DMS 273 (cell line): Measurements from ENCODE around the gene NCCRP1.

ENCODE experiments used
- DNase-seq: peaks from one replicate; lab custom pipeline; 2025; ENCODE audit not compliant: unreplicated experiment; lab: John Stamatoyannopoulos, UW

The NCCRP1 gene, protein sequence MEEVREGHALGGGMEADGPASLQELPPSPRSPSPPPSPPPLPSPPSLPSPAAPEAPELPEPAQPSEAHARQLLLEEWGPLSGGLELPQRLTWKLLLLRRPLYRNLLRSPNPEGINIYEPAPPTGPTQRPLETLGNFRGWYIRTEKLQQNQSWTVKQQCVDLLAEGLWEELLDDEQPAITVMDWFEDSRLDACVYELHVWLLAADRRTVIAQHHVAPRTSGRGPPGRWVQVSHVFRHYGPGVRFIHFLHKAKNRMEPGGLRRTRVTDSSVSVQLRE

DNA sequence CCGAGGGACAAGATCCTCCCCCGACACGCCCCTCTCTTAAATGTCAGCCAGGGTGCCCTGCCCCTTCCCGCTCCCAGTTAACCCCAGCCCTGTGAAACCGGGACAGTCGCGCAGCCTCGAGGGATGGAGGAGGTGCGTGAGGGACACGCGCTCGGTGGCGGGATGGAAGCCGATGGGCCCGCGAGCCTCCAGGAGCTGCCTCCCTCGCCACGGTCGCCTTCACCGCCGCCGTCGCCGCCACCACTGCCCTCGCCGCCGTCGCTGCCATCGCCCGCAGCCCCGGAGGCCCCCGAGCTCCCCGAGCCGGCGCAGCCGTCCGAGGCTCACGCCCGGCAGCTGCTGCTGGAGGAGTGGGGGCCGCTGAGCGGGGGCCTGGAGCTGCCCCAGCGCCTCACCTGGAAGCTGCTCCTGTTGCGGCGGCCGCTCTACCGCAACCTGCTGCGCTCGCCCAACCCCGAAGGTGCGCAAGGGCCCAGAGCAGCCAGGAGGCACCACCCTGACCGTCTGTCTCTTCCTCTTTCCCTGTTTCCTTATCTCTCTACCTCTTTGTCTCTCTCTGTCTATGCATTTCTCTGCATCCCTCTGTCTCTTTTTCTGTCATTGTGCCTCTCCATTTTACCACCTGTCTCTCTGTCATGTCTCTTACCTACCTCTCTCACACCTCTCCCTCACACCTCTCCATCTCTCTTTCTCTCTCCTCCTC, at the start of gene NCCRP1:
NCCRP1 (plus strand) TSS at position 105 of the 703 bp plus-strand sequence; CDS start at position 124, 19 bp downstream.
- peak; percentile 50 for DNase-seq

DNA sequence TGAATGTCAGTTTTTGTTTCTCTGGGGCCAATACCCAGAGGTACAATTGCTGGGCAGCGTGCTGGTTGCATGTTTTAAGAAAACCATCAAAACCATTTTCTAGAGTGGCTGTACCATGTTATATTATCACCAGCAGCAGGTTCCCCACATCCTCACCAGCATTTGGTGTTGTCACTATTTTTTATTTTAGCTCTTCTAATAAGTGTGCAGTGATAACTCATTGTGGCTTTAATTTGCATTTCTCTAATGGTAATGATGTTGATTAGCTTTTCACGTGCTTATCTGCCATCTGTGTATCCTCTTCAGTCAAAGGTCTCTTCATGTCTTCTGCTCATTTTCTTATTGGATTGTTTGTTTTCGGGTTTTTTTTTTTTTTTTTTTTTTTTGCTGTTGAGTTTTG, 49.3 kb upstream of the NCCRP1 start:
- DNase-seq = no peak

DNA sequence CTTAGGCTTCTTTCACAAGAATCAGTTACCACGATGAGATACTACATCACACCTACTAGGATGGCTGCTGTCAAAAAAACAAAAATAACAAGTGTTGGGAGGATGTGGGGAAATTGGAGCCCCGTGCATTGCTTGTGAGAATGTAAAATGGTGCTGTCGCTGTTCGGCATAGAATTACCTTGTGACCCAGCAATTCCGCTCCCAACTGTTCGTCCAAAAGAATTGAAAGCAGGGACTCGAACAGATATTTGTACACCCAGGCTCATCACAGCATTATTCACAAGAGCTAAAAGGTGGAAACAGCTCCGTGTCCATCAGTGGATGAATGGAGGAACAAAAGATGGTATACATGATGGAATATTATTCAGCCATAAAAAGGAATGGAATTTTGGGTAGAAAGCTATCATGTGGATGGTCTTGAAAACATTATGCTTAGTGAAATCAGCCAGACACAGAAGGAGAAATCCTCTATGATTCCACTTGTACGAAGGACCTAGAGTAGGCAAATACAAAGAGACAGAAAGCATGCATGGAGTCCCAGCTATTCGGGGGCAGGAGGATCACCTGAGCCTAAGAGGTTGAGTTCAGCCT, 47.7 kb upstream of the NCCRP1 start:
- DNase-seq = no peak

DNA sequence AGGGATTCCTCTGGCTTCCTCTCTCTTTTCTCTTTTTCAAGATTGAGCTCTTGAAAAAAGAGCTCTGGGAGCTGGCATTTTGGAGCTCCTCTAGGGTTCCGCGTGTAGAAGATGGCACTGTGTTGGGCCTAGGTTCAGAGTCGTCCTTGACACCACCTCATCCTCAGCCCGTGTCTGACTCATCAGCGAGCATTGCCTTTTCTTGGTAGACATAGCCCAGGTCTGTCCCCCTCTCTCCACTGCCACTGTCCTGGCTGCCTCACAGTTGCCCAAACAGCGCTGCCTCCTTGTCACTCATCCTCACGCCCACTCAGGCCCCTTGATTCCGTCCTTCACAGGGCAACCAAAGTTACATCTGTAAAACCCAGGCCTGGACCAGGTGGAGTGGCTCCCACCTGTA, 46.5 kb upstream of the NCCRP1 start:
- no peak for DNase-seq

DNA sequence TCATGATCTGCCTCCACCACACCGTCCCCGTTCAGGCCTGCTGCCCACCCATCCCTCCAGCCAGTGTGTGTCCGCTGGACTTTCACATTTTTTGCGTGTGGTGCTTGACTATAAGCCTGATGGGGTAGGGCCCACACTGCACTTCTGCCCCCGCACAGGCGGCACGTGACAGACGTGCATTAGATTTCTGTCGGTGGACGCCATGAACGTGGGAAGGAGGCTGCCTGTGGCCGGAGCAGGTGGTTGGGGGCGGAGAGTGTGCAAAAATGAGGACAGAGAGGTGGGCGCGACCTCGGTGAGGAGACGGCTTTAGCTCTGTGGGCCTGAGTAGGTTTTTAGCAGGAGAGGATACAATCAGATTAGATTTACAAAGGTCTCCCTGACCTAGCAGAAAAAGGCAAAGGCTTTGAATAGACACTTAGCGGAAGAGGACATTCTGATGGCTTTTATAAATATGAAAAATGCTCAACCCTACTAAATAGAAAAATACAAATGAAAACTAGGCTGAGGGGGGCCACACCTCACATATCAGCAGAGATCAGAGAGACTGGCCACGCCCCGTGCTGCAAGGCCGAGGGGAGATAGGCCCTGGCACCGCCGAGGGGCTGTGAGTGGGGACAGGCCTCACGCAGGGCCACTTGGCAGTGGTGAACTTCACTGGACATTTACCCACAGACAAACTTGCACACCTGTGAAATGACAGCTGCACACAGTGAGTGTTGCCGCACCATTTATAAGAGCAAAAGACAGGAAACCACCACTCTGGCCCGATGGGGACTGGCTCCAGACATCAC, 45.8 kb upstream of the NCCRP1 start:
- DNase-seq = no peak

DNA sequence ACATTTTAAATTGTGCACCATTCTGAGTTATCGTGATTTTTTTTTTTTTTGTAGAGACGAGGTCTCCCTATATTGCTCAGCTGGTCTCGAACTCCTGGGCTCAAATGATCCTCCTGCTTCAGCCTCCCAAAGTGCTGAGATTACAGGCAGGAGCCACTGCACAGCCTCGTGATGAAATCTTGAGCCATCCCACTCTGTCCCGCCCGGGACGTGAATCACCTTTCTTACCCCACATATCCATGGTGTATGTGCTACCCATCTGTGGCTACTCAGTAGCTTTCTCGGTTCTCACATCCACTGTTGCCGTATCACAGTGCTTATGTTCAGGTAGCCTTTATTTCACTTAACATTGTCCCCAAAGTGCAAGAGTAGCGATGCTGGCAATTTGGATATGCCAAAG, 44.7 kb upstream of the NCCRP1 start:
- no peak for DNase-seq

DNA sequence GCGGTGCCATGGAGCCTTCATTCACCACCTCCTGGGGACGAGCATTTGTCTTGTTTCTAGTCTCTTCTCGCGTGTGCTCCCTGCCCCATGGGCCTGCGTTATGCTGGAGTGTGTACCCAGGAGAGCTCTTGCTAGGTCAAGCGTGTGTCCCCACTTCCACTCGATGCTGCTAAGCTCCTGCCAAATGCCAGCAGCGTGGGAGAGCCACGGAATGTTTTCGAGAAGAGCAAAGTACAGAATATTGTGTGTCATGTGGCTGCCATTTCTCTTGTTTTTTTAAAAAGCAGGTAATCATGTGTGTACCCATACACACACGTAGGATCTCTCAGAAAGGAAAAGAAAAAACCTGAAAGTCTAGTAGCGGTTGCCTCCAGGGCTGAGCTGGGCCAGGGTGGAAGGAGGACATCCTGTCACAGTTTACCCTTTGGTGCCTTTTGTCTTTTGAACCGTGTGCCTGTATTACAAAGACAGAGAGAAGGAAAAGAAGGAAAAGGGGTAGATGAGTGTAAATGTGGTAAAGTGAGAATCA, 42.6 kb upstream of the NCCRP1 start:
- DNase-seq = no peak

DNA sequence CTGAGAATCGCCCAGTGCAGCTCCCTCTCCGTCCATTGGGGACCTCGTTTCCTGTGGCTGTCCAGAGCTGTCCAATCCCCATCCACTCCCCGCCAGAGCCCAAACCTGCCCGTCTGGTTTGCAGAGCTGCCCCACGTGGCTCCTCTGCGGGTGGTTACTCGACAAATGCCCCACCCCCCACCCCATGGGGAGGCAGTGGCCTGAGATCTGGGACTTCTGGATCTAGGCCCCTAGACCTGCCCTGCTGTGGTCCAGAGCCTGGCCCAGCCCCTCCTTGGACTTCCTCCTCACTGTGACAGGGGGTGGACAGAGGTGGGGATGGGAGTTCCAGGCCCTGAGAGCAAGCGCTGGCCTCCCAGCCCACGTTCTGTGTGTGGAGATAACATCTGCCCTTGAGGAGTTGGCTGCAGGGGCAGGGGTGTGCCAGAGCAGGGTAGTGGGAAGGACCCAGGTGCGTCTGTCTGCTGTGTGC, 42.1 kb upstream of the NCCRP1 start:
- no peak for DNase-seq

DNA sequence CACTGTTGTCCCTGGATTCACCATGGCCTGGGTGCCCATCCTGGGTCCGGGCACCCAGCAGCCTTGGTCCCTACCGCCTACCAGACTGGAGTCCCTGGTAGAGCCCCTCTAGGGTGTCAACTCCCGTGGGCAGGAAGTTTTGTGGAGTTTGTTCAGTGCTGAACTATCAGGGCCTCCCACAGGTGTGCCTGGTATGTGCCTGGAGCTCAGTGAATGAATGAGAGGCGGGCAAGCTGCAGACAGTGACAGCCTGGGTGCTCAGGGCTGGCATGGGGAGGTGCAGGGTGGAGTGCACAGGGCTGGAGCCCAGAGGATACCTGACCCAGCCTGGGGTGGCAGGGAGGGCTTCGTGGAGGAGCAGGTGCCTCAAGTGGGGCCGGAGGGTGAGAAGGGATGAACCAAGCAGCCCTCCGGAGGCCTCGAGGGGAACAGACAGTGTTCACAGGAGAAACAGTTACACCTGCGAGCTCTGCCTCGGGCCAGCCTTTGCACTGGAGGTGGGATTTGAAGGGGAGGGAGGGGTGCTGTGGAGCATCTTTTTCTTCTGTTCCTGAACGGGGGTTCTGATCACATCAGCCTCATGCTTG, 41.6 kb upstream of the NCCRP1 start:
- no peak for DNase-seq

DNA sequence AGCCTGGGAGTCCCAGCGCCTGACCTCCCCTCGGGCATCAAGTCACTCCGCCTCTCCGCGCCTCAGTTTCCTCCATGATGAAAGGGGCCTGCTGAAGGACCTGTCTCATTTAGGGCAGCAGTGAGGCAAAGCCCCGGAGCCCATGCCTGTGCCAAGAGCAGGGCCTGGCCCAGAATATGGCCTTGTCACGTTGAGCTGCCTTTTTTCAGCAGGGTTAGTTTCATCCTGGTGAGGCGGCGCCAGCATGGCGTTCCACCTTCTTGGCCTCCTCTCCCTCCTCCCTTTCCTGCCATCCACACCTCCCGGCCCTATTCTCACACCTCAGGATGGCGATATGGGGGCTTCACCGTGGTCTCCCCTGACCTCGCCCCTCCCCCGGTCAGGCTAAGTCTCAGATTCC, 41.0 kb upstream of the NCCRP1 start:
- no peak for DNase-seq

DNA sequence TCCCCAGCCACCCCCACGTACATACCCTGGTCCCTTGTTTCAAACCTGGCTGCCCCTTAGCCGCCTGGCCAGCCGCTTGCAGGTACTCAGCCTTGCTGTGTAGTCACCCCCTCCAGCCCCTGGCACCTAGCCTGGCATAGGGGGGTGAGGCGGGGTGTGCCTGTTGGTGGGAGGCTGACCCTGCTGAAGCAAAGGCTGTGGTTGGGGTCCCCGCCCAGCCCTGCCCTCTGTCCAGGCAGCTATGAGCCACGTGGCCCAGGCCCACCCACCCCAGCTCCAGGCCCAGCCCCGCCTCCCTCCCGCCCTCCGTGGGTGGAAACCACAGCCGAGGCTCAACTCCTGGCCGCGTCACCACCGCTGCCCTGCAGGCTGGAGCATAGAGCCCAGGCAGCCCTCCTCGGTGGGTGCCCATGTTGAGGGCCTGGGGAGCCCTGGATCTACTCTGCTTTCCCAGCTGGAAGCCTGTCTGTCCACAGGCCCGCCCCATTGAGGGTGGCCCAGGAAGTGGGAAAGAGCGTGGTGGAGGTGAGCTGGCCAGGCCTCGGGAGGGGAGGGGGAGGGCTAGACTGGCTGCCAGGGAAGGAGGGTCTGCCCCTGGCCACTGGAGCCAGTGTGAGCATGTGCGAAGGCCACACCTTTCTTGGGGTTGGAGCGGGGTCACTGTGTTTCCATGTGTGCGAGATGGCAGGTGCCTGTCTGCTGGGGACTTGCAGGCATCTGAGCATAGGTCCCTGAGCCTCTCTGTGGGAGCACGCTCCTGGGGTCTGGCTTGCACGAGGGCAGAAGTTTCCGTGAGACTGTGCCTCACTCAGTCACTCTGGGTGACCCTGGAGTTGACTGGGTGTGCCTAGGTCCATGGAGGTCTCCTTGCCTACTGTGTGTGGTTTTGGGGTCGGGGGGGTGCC, 40.2 kb upstream of the NCCRP1 start:
- DNase-seq = no peak

DNA sequence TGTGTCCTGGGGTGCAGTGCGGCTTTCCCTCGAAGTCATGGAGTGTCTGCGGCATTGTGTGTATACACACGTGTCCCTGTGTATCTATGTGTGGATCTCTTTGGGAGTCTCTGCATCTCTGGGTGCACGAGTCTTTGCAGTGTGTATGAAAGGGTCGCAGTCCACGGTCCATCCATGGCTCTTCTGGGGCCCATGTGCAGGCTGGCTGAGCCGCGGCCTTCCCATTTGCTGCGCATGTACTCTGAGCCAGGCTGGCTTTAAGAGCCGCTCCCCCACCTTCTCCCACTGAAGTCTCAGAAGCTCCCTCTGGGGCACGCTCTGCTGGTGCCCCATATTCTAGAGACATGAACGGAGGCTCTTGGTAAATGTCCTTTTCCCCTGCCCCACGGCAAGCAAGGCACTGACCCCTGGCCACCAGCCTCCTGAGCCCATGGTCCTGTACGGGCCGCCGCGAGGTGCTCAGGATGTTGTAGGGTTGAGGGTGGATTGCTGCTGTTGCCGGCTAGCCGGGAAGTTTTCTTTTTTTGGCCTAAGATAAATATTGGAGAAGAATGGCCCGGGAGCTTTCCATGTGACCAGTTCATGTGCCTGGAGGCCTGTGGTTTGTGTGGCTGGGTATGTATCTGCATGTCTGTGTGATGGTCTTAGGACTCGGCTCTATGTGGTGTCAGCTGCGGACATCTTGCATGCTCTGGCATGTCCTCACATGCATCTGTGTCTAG, 39.3 kb upstream of the NCCRP1 start:
- DNase-seq = no peak

DNA sequence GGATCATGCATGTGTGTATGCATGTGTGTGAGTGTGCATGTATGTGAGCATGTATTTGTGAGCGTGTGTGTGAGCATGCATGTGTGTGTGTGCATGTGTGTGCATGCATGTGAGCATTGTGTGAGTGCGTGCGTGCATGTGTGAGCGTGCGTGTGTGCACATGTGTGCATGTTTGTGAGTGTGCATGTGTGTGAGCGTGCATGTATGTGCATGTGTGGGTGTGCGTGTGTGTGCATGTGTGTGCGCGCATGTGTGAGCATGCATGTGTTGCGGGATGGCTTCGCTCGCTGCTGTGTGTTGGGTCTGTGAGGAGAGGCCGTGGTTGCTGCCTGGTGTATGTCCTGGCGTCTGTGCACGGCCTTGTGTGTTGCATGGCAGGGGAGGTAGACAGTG, 38.8 kb upstream of the NCCRP1 start:
- DNase-seq = no peak

DNA sequence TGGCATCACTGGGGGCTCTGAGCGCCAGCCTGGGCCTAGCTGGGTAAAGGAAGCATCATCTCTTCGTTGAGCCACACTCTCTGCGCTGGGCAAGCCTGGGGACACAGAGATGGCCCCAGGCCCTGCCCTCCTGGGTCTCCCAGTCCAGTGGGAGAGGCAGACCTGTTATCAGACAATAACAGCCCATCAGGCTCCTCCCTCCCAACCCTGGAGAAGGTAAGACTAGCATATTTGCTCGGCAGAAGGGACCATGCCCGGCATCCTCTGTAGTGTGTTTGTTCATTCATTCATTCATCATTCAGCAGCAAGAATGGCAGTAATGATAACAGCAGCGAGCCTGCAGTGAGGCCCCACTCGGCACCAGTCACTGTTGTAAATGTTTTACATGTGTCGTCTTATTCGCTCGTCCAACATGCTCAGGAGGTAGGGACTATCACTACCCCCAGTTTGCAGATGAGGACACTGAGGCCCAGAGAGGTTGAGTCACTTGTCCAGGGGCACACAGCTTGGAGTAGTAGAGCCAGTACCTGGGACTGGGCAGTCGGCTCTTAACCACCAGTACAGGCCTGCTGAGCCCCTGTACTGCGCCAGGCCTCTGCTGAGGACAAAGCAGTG, 38.0 kb upstream of the NCCRP1 start:
- DNase-seq = no peak

DNA sequence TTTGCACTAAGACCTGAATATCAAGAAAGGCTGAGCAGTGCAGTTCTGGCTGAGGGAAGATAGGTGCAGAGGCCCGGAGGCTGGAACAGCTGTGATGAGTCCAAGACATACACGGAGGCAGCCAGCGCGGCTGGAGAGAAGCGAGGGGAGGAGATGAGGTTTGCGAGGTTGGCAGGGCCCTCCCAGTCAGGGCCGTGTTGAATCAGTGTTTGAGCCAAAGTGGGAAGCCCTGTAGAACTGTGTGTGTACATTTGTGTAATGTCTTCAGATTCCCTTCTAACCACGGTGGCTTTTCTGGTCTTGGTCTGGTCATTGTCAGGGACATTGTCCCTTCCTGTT, 36.3 kb upstream of the NCCRP1 start:
- DNase-seq = no peak

DNA sequence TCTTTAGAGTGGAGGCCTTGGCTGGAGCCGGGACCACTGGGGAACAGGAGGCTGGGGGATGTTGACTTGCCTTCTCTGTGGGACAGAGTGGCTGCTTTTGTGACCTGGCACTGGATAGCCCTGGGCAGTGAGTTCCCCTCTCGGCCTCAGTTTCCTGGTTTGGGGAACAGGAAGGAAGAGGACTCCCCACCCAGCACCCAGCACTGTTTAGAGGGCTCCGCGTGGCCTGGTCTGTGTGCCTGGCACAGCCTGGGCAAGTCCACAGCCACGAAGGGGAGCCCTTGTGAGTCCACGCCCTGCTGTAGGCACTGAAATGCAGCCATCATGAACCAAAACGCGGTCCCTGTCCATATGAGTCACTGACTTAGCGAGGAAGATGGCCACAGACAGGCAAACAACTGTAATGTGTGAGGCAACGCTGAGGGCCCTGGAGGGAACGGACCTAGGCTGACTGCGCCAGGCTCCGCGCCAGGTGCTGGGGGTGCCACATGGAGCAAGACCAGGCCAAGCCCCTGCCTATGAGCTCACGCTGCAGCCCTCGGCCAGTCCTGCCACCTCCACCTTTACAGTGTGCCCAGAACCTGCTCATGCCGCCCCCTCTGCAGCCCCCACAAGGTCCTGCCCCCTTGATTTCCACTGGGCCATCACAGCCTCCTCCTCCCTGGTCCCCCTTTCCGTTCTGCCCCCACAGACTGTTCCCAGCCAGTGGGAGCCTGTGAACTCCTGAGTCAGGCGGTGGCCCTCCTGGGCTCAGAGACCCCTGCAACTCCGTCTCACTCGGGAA, 35.7 kb upstream of the NCCRP1 start:
- no peak for DNase-seq

DNA sequence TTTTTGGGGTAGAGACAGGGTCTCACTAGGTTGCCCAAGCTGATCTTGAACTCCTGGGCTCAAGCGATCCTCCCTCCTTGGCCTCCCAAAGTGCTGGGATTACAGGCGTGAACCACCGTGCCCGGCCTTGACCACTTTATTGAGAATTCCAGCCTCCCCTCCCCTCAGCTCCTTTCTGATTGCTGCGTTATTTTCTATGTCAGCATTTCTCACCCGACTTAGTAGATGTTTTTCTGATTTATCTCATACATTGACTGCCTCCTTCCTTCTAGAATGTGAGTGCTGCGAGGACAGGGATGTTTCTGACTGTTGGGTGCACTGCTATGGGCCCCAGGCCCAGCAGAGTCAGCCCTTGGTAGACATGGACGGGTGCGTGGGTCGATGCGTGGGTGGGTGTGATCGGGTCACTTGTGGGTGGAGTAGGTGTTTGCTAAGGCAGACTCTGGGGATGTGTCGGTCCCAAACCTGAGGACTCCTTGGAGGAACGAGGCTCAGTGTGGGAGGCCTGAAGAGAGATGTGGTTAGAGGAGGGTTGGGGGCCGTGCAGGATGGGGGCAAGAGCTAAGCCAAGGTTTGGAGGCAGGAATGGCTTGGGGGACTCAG, 34.2 kb upstream of the NCCRP1 start:
- no peak for DNase-seq

DNA sequence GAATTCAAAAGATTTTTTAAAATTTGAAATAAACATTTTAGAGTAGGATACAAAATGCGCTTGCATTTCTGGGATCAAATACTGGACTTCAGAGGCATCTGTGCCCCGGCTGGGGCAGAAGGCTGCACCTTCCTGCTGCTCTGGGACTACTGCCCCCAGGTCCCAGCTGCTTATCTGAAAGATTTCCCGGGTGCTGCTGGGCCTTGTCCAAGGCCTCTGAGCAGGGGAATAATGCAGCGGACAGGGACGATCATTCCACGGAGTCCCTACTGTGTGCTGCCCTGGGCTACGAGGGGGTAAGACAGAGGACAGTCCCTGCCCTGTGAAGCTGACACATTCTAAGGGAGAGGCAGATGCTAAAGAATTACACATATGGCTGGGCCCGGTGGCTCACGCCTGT, 33.1 kb upstream of the NCCRP1 start:
- DNase-seq = no peak
